Common myeloid progenitor, CD34-positive (primary cell): ENCODE data around the gene DAPK2.

Source experiments
- CTCF ChIA-PET: fragments of 350-600 bp; sonication (Branson Sonifier 250); formaldehyde crosslinking; loops from one replicate; lab custom pipeline; 2021; ENCODE audit warnings: antibody characterized with exemption; lab: Charles Lee
- POLR2A ChIA-PET: fragments of 350-600 bp; sonication (Branson Sonifier 250); formaldehyde crosslinking; loops from one replicate; lab custom pipeline; 2021; ENCODE audit warnings: antibody characterized with exemption; lab: Charles Lee
- DNase-seq, 3 donors: peaks; one replicate each; pipeline versions ENCODE4 v3.0.0 to v3.0.0-alpha.2; 2013
- H3K27ac ChIP-seq, 2 experiments: 1 replicate in 1 of 2; 2 replicates in 1 of 2; pipeline ENCODE4 v1.7.0; 2013; ENCODE audit warnings: inconsistent platforms in 2 of 2, low read length in 2 of 2, mild to moderate bottlenecking in 2 of 2, low read depth in 1 of 2, moderate library complexity in 1 of 2; ENCODE audit not compliant: severe bottlenecking in 2 of 2, insufficient read depth in 1 of 2, poor library complexity in 1 of 2
- H3K27me3 ChIP-seq, 5 experiments: replicated peaks in 2 of 5; 1 replicate in 3 of 5; 2 replicates in 2 of 5; pipeline versions ENCODE4 v1.6.1 to v1.7.0; 2013; ENCODE audit warnings: low read length in 4 of 5, mild to moderate bottlenecking in 2 of 5, moderate library complexity in 2 of 5, inconsistent platforms in 1 of 5; ENCODE audit not compliant: insufficient read depth in 5 of 5, control insufficient read depth in 4 of 5
- H3K36me3 ChIP-seq, 4 experiments: 1 replicate in 2 of 4; 2 replicates in 2 of 4; pipeline versions ENCODE4 v1.6.1 to v1.7.0; 2013; ENCODE audit warnings: low read length in 3 of 4, control low read depth in 1 of 4, mild to moderate bottlenecking in 1 of 4; ENCODE audit not compliant: control insufficient read depth in 4 of 4, insufficient read depth in 4 of 4
- H3K4me1 ChIP-seq, 4 experiments: 1 replicate in 3 of 4; 2 replicates in 1 of 4; pipeline versions ENCODE4 v1.6.1 to v1.7.1; 2013; ENCODE audit warnings: low read length in 3 of 4, mild to moderate bottlenecking in 3 of 4, control low read depth in 1 of 4, inconsistent platforms in 1 of 4, moderate library complexity in 1 of 4; ENCODE audit not compliant: control insufficient read depth in 4 of 4, insufficient read depth in 4 of 4; ENCODE audit errors: control extremely low read depth in 1 of 4
- H3K4me3 ChIP-seq, 7 experiments: 1 replicate in 4 of 7; 2 replicates in 3 of 7; pipeline versions ENCODE4 v1.5.1 to v1.7.0; 2013; ENCODE audit warnings: mild to moderate bottlenecking in 7 of 7, low read length in 6 of 7, moderate library complexity in 6 of 7, inconsistent platforms in 2 of 7, low read depth in 2 of 7, control low read depth in 1 of 7; ENCODE audit not compliant: insufficient read depth in 4 of 7, control insufficient read depth in 1 of 7; ENCODE audit errors: extremely low read depth in 1 of 7
- H3K9me3 ChIP-seq, 5 experiments: 1 replicate in 4 of 5; 2 replicates in 1 of 5; pipeline versions ENCODE4 v1.6.1 to v1.7.1; 2013; ENCODE audit warnings: low read length in 4 of 5, mild to moderate bottlenecking in 2 of 5, inconsistent platforms in 1 of 5, low read depth in 1 of 5, moderate library complexity in 1 of 5; ENCODE audit not compliant: control insufficient read depth in 4 of 5, insufficient read depth in 2 of 5; ENCODE audit errors: control extremely low read depth in 1 of 5
- WGBS: methylation state at CpG from one replicate; pipeline ENCODE4 v1.1.5; 2013; ENCODE audit not compliant: insufficient coverage; 5-methylcytosine and 5-hydroxymethylcytosine counted together

The DAPK2 gene

DNA sequence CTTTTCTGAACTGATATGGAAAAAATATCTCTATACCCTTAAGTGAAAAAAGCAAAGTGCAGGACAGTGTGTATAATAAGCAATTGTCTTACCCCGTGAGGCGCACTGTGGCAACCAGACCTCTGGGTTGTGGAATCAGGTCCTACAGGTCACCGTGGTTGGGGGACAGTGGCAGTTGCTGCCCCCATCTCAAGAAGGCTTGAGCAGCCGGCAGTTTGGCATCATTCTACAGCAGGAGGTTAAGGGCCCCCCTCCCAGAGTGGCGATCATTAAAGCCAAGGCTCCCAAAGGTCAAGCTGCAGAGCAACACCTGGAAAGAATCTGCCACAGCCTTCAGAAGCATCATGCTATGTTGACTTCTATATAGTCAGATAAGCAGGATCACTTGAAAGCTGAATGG lies 156.5 kb downstream of the DAPK2 start:
- no peak overlapping the region for H3K4me3 ChIP-seq
- no peaks in the 10 kb centered on the region for H3K36me3 ChIP-seq
- H3K4me1 ChIP-seq, result peaks cover 24 to 51% (median 47%) of the 10 kb centered on the region in 4 experiments
- H3K9me3 ChIP-seq, result no peaks in the 10 kb centered on the region
- POLR2A ChIA-PET, result no interaction called here
- no peak for DNase-seq
- WGBS, result 97% methylated on average over 5 of the region's 5 CpGs
- no peak overlapping the region for H3K27ac ChIP-seq
- H3K27me3 ChIP-seq, result no peaks in the 10 kb centered on the region
- CTCF ChIA-PET, result interaction anchor here (0.6 to 5.4 kb wide), 17 partner anchors 9 to 176 kb away, joined by 3 to 24 read pairs (median 4); no protein-coding TSS in a partner anchor

GRCh38 chr15:63888823-63889222 lies 157.5 kb downstream of the DAPK2 start:
- 100% methylated on average over 1 of the region's 3 CpGs for WGBS
- ChIA-PET POLR2A (no interaction called here), CTCF (interaction anchor here (0.6 to 5.4 kb wide), 7 partner anchors 9 to 170 kb away, joined by 3 to 24 read pairs (median 4); no protein-coding TSS in a partner anchor)
- Histone ChIP-seq H3K36me3 (no peaks in the 10 kb centered on the region), H3K4me1 (peaks cover 20 to 41% (median 37%) of the 10 kb centered on the region in 4 experiments), H3K27ac (no peak overlapping the region), H3K9me3 (no peaks in the 10 kb centered on the region), H3K27me3 (no peaks in the 10 kb centered on the region), H3K4me3 (no peak overlapping the region)
- DNase-seq, result no peak

GRCh38 chr15:63888146-63888545 lies 158.1 kb downstream of the DAPK2 start:
- Histone ChIP-seq H3K4me3 (no peak overlapping the region), H3K27me3 (no peaks in the 10 kb centered on the region), H3K9me3 (no peaks in the 10 kb centered on the region), H3K4me1 (peaks cover 18 to 34% (median 30%) of the 10 kb centered on the region in 4 experiments), H3K27ac (no peak overlapping the region), H3K36me3 (no peaks in the 10 kb centered on the region)
- POLR2A ChIA-PET, result no interaction called here
- WGBS, result no CpG with 5 or more reads among the region's 1 CpG
- CTCF ChIA-PET, result interaction anchor here (1.0 to 5.4 kb wide), 6 partner anchors 9 to 136 kb away, joined by 3 to 24 read pairs (median 4); no protein-coding TSS in a partner anchor
- no peak for DNase-seq

DNA sequence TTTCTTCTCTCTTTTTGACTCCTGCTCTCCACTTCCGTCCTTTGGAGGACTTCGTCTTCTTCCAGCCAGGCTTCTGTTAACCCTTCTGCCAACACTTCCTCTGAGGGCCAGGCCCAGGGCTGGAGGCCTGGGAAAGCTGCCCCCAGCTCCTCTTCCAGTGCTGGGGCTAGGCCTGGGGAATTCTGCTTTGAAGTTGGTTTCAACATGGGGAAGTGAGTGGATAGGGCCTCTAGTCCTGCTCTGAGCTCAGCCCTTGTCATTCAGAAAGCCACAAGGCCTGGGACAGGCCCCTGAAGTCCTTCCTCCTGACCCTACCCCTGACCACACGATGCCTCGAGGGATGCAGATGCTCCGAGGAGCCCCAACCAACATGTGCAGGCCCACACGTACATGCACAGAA lies 158.7 kb downstream of the DAPK2 start:
- no peaks in the 10 kb centered on the region for H3K36me3 ChIP-seq
- ChIA-PET POLR2A (no interaction called here), CTCF (interaction anchor here (1.0 to 5.4 kb wide), 3 partner anchors 8 to 58 kb away, joined by 3 to 24 read pairs (median 5); no protein-coding TSS in a partner anchor)
- H3K4me1 ChIP-seq, result peaks cover 14 to 29% (median 25%) of the 10 kb centered on the region in 4 experiments
- 8% methylated on average over 2 of the region's 6 CpGs for WGBS
- H3K9me3 ChIP-seq, result no peaks in the 10 kb centered on the region
- H3K27me3 ChIP-seq, result no peaks in the 10 kb centered on the region
- no peak overlapping the region for H3K27ac ChIP-seq
- H3K4me3 ChIP-seq, result no peak overlapping the region
- DNase-seq, result peak in 2 of 3 donors; percentile 45 to 68

DNA sequence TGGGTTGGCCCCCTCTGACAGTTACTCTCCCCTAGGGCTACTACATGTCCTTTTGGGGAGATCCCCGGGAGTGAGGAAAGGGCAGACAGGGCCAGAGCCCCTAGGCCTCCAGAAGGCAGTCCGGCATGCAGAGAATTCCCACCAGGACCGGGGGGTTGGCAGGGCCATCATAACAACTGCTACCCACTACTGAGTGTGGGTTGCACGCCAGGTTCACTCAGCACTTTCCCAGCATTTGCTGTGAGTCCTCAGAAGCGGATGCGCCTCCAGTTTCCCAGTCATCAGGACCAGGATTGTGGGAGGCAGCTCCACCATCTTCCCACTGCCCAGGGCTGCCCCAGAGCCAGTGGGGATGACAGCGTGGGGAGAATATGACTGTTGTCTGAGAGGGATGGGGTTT lies 161.3 kb downstream of the DAPK2 start:
- WGBS, result 80% methylated on average over 5 of the region's 7 CpGs
- no peaks in the 10 kb centered on the region for H3K36me3 ChIP-seq
- DNase-seq, result no peak
- POLR2A ChIA-PET, result no interaction called here
- CTCF ChIA-PET, result no interaction called here
- H3K27me3 ChIP-seq, result no peaks in the 10 kb centered on the region
- no peak overlapping the region for H3K4me3 ChIP-seq
- peaks cover 2 to 19% (median 8%) of the 10 kb centered on the region in 4 experiments for H3K4me1 ChIP-seq
- no peak overlapping the region for H3K27ac ChIP-seq
- H3K9me3 ChIP-seq, result no peaks in the 10 kb centered on the region

DNA sequence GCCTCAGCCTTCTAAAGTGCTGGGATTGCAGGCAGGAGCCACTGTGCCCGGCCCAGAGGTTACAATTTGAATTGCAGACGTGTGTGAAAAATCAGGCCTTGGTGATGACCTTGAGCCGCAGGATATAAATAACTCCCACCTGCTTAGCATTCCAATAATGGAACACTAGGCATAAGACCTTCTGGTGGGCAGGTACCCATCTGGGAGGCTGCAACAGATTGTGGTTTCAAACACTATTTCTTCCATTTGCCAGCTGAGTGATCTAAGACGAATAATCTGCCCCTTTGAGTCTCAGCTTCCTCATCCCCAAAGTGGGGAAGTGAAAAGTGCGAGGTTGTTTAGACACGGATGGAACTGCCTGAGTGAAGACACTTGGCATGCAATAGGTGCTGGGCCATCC lies 164.9 kb downstream of the DAPK2 start:
- POLR2A ChIA-PET, result no interaction called here
- H3K27ac ChIP-seq, result no peak overlapping the region
- WGBS, result 79% methylated on average over 6 of the region's 6 CpGs
- no peak for DNase-seq
- no peaks in the 10 kb centered on the region for H3K27me3 ChIP-seq
- H3K4me3 ChIP-seq, result no peak overlapping the region
- no peaks in the 10 kb centered on the region for H3K9me3 ChIP-seq
- H3K36me3 ChIP-seq, result no peaks in the 10 kb centered on the region
- peaks cover 0 to 7% (median 0%) of the 10 kb centered on the region in 4 experiments for H3K4me1 ChIP-seq
- CTCF ChIA-PET, result interaction anchor here (1.1 to 4.1 kb wide), 7 partner anchors 9 to 44 kb away, joined by 3 to 22 read pairs (median 3); no protein-coding TSS in a partner anchor

DNA sequence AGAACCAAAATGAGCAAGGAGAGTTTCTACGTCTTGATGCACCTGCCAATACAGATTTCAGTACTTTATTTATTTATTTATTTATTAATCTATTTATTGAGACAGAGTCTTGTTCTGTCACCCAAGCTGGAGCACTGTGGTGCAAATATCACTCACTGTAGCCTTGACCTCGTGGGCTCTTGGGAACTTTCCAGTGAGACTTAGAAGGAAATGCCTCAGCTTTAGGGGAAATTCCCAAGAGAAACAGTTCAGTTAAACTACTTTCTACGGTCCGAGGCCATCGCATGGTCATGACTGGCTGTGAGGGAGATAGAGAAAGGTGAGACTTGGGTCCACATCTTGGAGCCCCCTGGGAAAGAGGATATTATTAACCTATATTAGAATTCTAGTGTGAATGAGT lies 165.5 kb downstream of the DAPK2 start:
- H3K4me1 ChIP-seq, result peaks cover 0 to 7% (median 0%) of the 10 kb centered on the region in 4 experiments
- CTCF ChIA-PET, result interaction anchor here (1.1 to 4.1 kb wide), 6 partner anchors 10 to 35 kb away, joined by 3 to 22 read pairs (median 3); no protein-coding TSS in a partner anchor
- no peak for DNase-seq
- H3K27ac ChIP-seq, result no peak overlapping the region
- no peak overlapping the region for H3K4me3 ChIP-seq
- H3K9me3 ChIP-seq, result no peaks in the 10 kb centered on the region
- WGBS, result 14% methylated on average over 1 of the region's 5 CpGs
- no peaks in the 10 kb centered on the region for H3K27me3 ChIP-seq
- POLR2A ChIA-PET, result no interaction called here
- H3K36me3 ChIP-seq, result no peaks in the 10 kb centered on the region
